HepG2 (cell line): ENCODE results near the gene MYLK. TPM values are rescaled to one million over a fixed set of nuclear protein-coding genes. Genes with fewer than 3 reads are reported as not detected.

Experiments used
- FOXM1 ChIP-seq: sonication (generic); formaldehyde crosslinking; IDR thresholded peaks from 2 replicates; pipeline ENCODE4 v1.5.0; 2020; ENCODE audit warnings: missing genetic modification reagents
- GABPA ChIP-seq, 2 experiments: IDR thresholded peaks; 2 replicates each; pipeline ENCODE4 v1.6.1; 2011 to 2016; ENCODE audit warnings: low read depth in 2 of 2, low read length in 1 of 2, missing biosample characterization in 1 of 2, missing genetic modification characterization in 1 of 2
- GLI4 ChIP-seq: sonication (generic); formaldehyde crosslinking; IDR thresholded peaks from 2 replicates; pipeline ENCODE4 v1.5.1; 2020; ENCODE audit warnings: missing genetic modification reagents, mild to moderate bottlenecking, moderate library complexity, borderline replicate concordance
- HDAC1 ChIP-seq: sonication (generic); formaldehyde crosslinking; IDR thresholded peaks from 2 replicates; pipeline ENCODE4 v1.5.1; 2020; ENCODE audit warnings: mild to moderate bottlenecking, missing genetic modification reagents
- HNF4G ChIP-seq, 2 experiments: sonication (generic) in 1 of 2; formaldehyde crosslinking in 1 of 2; IDR thresholded peaks; 2 replicates each; pipeline versions ENCODE4 v1.4.0 to v1.6.1; 2011 to 2020; ENCODE audit warnings: borderline replicate concordance in 2 of 2, low read depth in 2 of 2, mild to moderate bottlenecking in 2 of 2, low read length in 1 of 2, missing genetic modification reagents in 1 of 2, moderate library complexity in 1 of 2
- MATR3 ChIP-seq: sonication (generic); formaldehyde crosslinking; IDR thresholded peaks from 2 replicates; pipeline ENCODE4 v1.4.0; 2020; ENCODE audit warnings: missing genetic modification reagents
- MAX ChIP-seq: IDR thresholded peaks from 2 replicates; pipeline ENCODE4 v1.6.1; 2012; ENCODE audit warnings: inconsistent platforms
- MAZ ChIP-seq, 2 experiments: sonication (generic) in 1 of 2; formaldehyde crosslinking in 1 of 2; IDR thresholded peaks; 2 replicates each; pipeline versions ENCODE4 v1.5.0 to v1.6.1; 2012 to 2020; ENCODE audit warnings: low read depth in 2 of 2, mild to moderate bottlenecking in 2 of 2, borderline replicate concordance in 1 of 2, improper control_type of control experiment in 1 of 2, low read length in 1 of 2, missing genetic modification reagents in 1 of 2, moderate library complexity in 1 of 2
- MLLT10 ChIP-seq: sonication (generic); formaldehyde crosslinking; IDR thresholded peaks from 2 replicates; pipeline ENCODE4 v1.4.0; 2020; ENCODE audit warnings: missing genetic modification reagents
- NCOR1 ChIP-seq: fragments of 200-600 bp; sonication (generic); IDR thresholded peaks from 2 replicates; pipeline ENCODE4 v1.7.0; 2017; ENCODE audit warnings: antibody characterized with exemption, low read length, borderline replicate concordance
- NR2C2 ChIP-seq: sonication (generic); formaldehyde crosslinking; IDR thresholded peaks from 2 replicates; pipeline ENCODE4 v1.4.0; 2020; ENCODE audit warnings: missing genetic modification reagents, mild to moderate bottlenecking, moderate library complexity, borderline replicate concordance
- PATZ1 ChIP-seq: sonication (generic); formaldehyde crosslinking; IDR thresholded peaks from 2 replicates; pipeline ENCODE4 v1.4.0; 2020; ENCODE audit warnings: missing genetic modification reagents
- ZFP91 ChIP-seq: sonication (generic); formaldehyde crosslinking; IDR thresholded peaks from 2 replicates; pipeline ENCODE4 v1.9.0; 2022; ENCODE audit warnings: missing genetic modification reagents, mild to moderate bottlenecking, borderline replicate concordance
- ZNF280B ChIP-seq: sonication (generic); formaldehyde crosslinking; IDR thresholded peaks from 2 replicates; pipeline ENCODE4 v1.5.0; 2020; ENCODE audit warnings: missing genetic modification reagents, mild to moderate bottlenecking, borderline replicate concordance
- ZNF501 ChIP-seq: sonication (generic); formaldehyde crosslinking; IDR thresholded peaks from 2 replicates; pipeline ENCODE4 v1.5.1; 2020; ENCODE audit warnings: mild to moderate bottlenecking, moderate library complexity, missing genetic modification reagents
- ZNF597 ChIP-seq: sonication (generic); formaldehyde crosslinking; IDR thresholded peaks from 2 replicates; pipeline ENCODE4 v1.5.0; 2020; ENCODE audit warnings: missing genetic modification reagents
- ZNF652 ChIP-seq: IDR thresholded peaks from 2 replicates; pipeline ENCODE4 v1.6.1; 2016; ENCODE audit warnings: low read depth, borderline replicate concordance
- ZNF75D ChIP-seq: sonication (generic); formaldehyde crosslinking; IDR thresholded peaks from 2 replicates; pipeline ENCODE4 v1.8.1; 2023; ENCODE audit warnings: missing genetic modification reagents, mild to moderate bottlenecking, borderline replicate concordance
- ZNF768 ChIP-seq: sonication (generic); formaldehyde crosslinking; IDR thresholded peaks from 2 replicates; pipeline ENCODE4 v1.4.0; 2020; ENCODE audit warnings: missing genetic modification reagents
- ZNF784 ChIP-seq: sonication (generic); formaldehyde crosslinking; IDR thresholded peaks from 2 replicates; pipeline ENCODE4 v1.5.1; 2020; ENCODE audit warnings: missing genetic modification reagents, mild to moderate bottlenecking, borderline replicate concordance
- ZNF792 ChIP-seq: IDR thresholded peaks from 2 replicates; pipeline ENCODE4 v1.6.1; 2016
- polyA plus RNA-seq, 8 experiments: library from polyadenylated mRNA; depleted of rRNA in 3 of 8; stranded (reverse) in 7 of 8; unstranded in 1 of 8; fragments of >200 nt; fragmentation: Illumina TruSeq in 4 of 8; extraction: Trizol in 4 of 8; gene quantifications; 2 replicates each; pipeline versions ENCODE4 v1.2.1 to v1.2.3, GENCODE V29; 2011 to 2016; ENCODE audit warnings: low read depth in 4 of 8, missing spikeins in 1 of 8, mixed read lengths in 1 of 8; ENCODE audit not compliant: insufficient read depth in 1 of 8
- total RNA-seq, 5 experiments: library from RNA; depleted of rRNA; stranded (reverse); fragments of >200 nt; fragmentation: Illumina TruSeq; extraction: Trizol; gene quantifications; 2 replicates each; pipeline ENCODE4 v1.2.3, GENCODE V29; 2016; ENCODE audit warnings: low read depth in 1 of 5

The MYLK gene
- total and polyA plus RNA-seq, 2 of the 13 experiments (the other 11 are each of a cell fraction or from before 2014, with no cell fraction given), result 10.6 to 34.9 TPM

GRCh38 chr3:123653221-123653682 is 230.9 kb downstream of the MYLK start (continued):
- TF ChIP-seq FOXM1 (no peak), ZNF597 (CRISPR knock-in tag) (no peak), ZNF784 (CRISPR knock-in tag) (no peak), ZNF280B (CRISPR knock-in tag) (no peak), GLI4 (CRISPR knock-in tag) (no peak), ZNF652 (CRISPR knock-in tag) (no peak), NCOR1 (peak; percentile 59; the same call in 1 of the 2 replicates), ZNF768 (CRISPR knock-in tag) (peak; percentile 61), MATR3 (CRISPR knock-in tag) (no peak), NR2C2 (CRISPR knock-in tag) (peak; percentile 57; the same call in 1 of the 2 replicates), HDAC1 (no peak), PATZ1 (CRISPR knock-in tag) (peak; percentile 89), GABPA (IDR thresholded peaks at IDR 0.05; ENCODE audit: low read depth, low read length) (no peak), GABPA (CRISPR knock-in tag; IDR thresholded peaks at IDR 0.05; ENCODE audit: low read depth) (peak; percentile 39; the same call in 1 of the 2 replicates), MAX (0 out of 2 replicates have a peak, but pooled peaks have one; percentile 11), ZNF75D (no peak), MAZ (IDR thresholded peaks at IDR 0.05; ENCODE audit: borderline replicate concordance, low read depth, low read length) (peak; percentile 51; the same call in 1 of the 2 replicates), MAZ (CRISPR knock-in tag; IDR thresholded peaks at IDR 0.05; ENCODE audit: low read depth) (no peak; the same call in 1 of the 2 replicates), ZNF792 (CRISPR knock-in tag) (0 out of 2 replicates have a peak, but pooled peaks have one; percentile 39), MLLT10 (CRISPR knock-in tag) (no peak), ZFP91 (CRISPR knock-in tag) (no peak; the same call in 1 of the 2 replicates), HNF4G (IDR thresholded peaks at IDR 0.05; ENCODE audit: borderline replicate concordance, low read depth, low read length) (peak; percentile 26; the same call in 1 of the 2 replicates), HNF4G (CRISPR knock-in tag; IDR thresholded peaks at IDR 0.05; ENCODE audit: borderline replicate concordance, low read depth) (no peak), ZNF501 (CRISPR knock-in tag) (peak; percentile 13; the same call in 1 of the 2 replicates)
